HuH-7 (cell line): ENCODE measurements around the gene IFNA13.
"Not testable (repeated sequence)": the region's sequence is repeated elsewhere in the genome, so short reads cannot be mapped to it uniquely, and the experiment has no call there.

ENCODE experiments used
- DNase-seq: peaks from one replicate; pipeline ENCODE4 v3.0.0; 2011; ENCODE audit warnings: low spot score

IFNA13 gene

GRCh38 chr9:21367957-21368356 is at the start of gene IFNA13:
Gene IFNA13 (minus strand): TSS chr9:21368057. CDS start chr9:21368010, 47 bp downstream.
- DNase-seq = no peak

- no peak for DNase-seq
These were observed 47.8 kb upstream of the IFNA13 start for GRCh38 chr9:21415493-21416267.

- no peak for DNase-seq
These were observed 46.5 kb upstream of the IFNA13 start for GRCh38 chr9:21414220-21414940.

GRCh38 chr9:21413624-21414023 is 45.8 kb upstream of the IFNA13 start:
- DNase-seq = no peak

GRCh38 chr9:21413151-21413550 is 45.3 kb upstream of the IFNA13 start:
- no peak for DNase-seq

GRCh38 chr9:21412107-21412506 is 44.2 kb upstream of the IFNA13 start:
- no peak for DNase-seq

- DNase-seq = no peak
These were observed 41.0 kb upstream of the IFNA13 start, which contains the start of gene IFNA8 for GRCh38 chr9:21408817-21409216. Gene IFNA8 (plus strand): TSS chr9:21409117. CDS start chr9:21409177, 60 bp downstream.

GRCh38 chr9:21404146-21404545 is 36.3 kb upstream of the IFNA13 start:
- no peak for DNase-seq

- DNase-seq = no peak
These were observed 34.8 kb upstream of the IFNA13 start for GRCh38 chr9:21402386-21403251.

- no peak for DNase-seq
These were observed 32.1 kb upstream of the IFNA13 start for GRCh38 chr9:21399956-21400355.

GRCh38 chr9:21398955-21399489 is 31.2 kb upstream of the IFNA13 start:
- no peak for DNase-seq

GRCh38 chr9:21395778-21396717 is 28.2 kb upstream of the IFNA13 start:
- peak; percentile 30 for DNase-seq

GRCh38 chr9:21392270-21392669 is 24.4 kb upstream of the IFNA13 start:
- peak; percentile 23 for DNase-seq

GRCh38 chr9:21385131-21385670 is 17.3 kb upstream of the IFNA13 start, which contains the start of gene IFNA2:
Gene IFNA2 (minus strand): TSS chr9:21385398. CDS start chr9:21385329, 69 bp downstream.
- DNase-seq = no peak

GRCh38 chr9:21383627-21384026 is 15.8 kb upstream of the IFNA13 start:
- no peak for DNase-seq

- no peak for DNase-seq
These were observed 13.8 kb upstream of the IFNA13 start for GRCh38 chr9:21381448-21382339.

GRCh38 chr9:21371467-21371866 is 3.6 kb upstream of the IFNA13 start:
- not testable (repeated sequence) for DNase-seq

- DNase-seq = not testable (repeated sequence)
These were observed 688 bp downstream of the IFNA13 start for GRCh38 chr9:21367169-21367568.

- no peak for DNase-seq
These were observed 5.6 kb downstream of the IFNA13 start for GRCh38 chr9:21362287-21362686.
